Sigmoid colon (tissue), 4 donors: ENCODE measurements around the gene DGLUCY.

Experiments used
- CTCF ChIP-seq, 4 experiments: fragments of 450-650 bp in 3 of 4; fragments of 200-600 bp in 1 of 4; IDR thresholded peaks; one replicate each; pipeline ENCODE4 v1.5.1; 2016 to 2019; ENCODE audit warnings: antibody characterized with exemption in 4 of 4, mild to moderate bottlenecking in 3 of 4, moderate library complexity in 2 of 4
- POLR2AphosphoS5 ChIP-seq, 4 donors: sonication (generic); formaldehyde crosslinking; IDR thresholded peaks; one replicate each; pipeline ENCODE4 v1.6.1; 2017; ENCODE audit warnings: antibody characterized with exemption in 4 of 4

- TF ChIP-seq CTCF (IDR thresholded peaks at IDR 0.05) (no peak), POLR2AphosphoS5 (IDR thresholded peaks at IDR 0.05) (no peak)
Observed at GRCh38 chr14:91100102-91100501, 13.8 kb upstream of the DGLUCY start.
